ENCODE results near the gene LRRK1.

GRCh38 chr15:101087172-101087769 lies 168.1 kb downstream of the LRRK1 start:
- TF ChIP-seq CTCF (IDR thresholded peaks at IDR 0.05; ENCODE audit: low read depth, low read length, poor library complexity, severe bottlenecking): no peak
- no peak for TF ChIP-seq EZH2phosphoT487 (IDR thresholded peaks at IDR 0.05; ENCODE audit: borderline replicate concordance, low read length)

Data from DOHH2 (cell line).